Mesenchymal stem cell (in vitro differentiated cells and primary cell): ENCODE results near the gene SPPL2B.

Source experiments
- DNase-seq: peaks from one replicate; pipeline ENCODE4 v3.0.0-alpha.2; 2013
- H2AFZ ChIP-seq: one replicate; pipeline ENCODE4 v1.6.1; 2013; ENCODE audit warnings: low read depth, mild to moderate bottlenecking, control low read depth, inconsistent platforms, low read length, moderate library complexity
- H2AK5ac ChIP-seq: 2 replicates; pipeline ENCODE4 v1.6.1; 2013; ENCODE audit warnings: low read length, moderate library complexity, mild to moderate bottlenecking, inconsistent platforms; ENCODE audit not compliant: severe bottlenecking
- H2BK120ac ChIP-seq: one replicate; pipeline ENCODE4 v1.6.1; 2013; ENCODE audit warnings: low read depth, mild to moderate bottlenecking, inconsistent platforms, low read length, moderate library complexity
- H2BK12ac ChIP-seq, 2 experiments: one replicate each; pipeline ENCODE4 v1.6.1; 2013; ENCODE audit warnings: inconsistent platforms in 2 of 2, low read length in 2 of 2, mild to moderate bottlenecking in 2 of 2, moderate library complexity in 2 of 2, control low read depth in 1 of 2
- H2BK15ac ChIP-seq: one replicate; pipeline ENCODE4 v1.6.1; 2013; ENCODE audit warnings: mild to moderate bottlenecking, low read depth, inconsistent platforms; ENCODE audit not compliant: poor library complexity, severe bottlenecking
- H2BK5ac ChIP-seq: 2 replicates; pipeline ENCODE4 v1.6.1; 2013; ENCODE audit warnings: low read depth, mild to moderate bottlenecking, low read length, control low read depth, inconsistent platforms; ENCODE audit not compliant: poor library complexity, severe bottlenecking
- H3K14ac ChIP-seq, 2 experiments: one replicate each; pipeline ENCODE4 v1.6.1; 2013; ENCODE audit warnings: inconsistent platforms in 2 of 2, low read length in 2 of 2, control low read depth in 1 of 2, mild to moderate bottlenecking in 1 of 2, moderate library complexity in 1 of 2
- H3K18ac ChIP-seq, 2 experiments: one replicate each; pipeline ENCODE4 v1.6.1; 2013; ENCODE audit warnings: inconsistent platforms in 2 of 2, low read length in 2 of 2, control low read depth in 1 of 2, low read depth in 1 of 2, mild to moderate bottlenecking in 1 of 2
- H3K23ac ChIP-seq, 2 experiments: one replicate each; pipeline ENCODE4 v1.6.1; 2013; ENCODE audit warnings: inconsistent platforms in 2 of 2, low read length in 2 of 2, mild to moderate bottlenecking in 2 of 2, moderate library complexity in 2 of 2, control low read depth in 1 of 2
- H3K27ac ChIP-seq: 2 replicates; pipeline ENCODE4 v1.5.1; 2013; ENCODE audit warnings: mild to moderate bottlenecking, moderate library complexity, low read length, control low read depth, inconsistent platforms; ENCODE audit not compliant: poor library complexity, severe bottlenecking
- H3K27me3 ChIP-seq, 2 experiments: 2 replicates each; pipeline versions ENCODE4 v1.6.1 to v1.7.0; 2013; ENCODE audit warnings: low read length in 2 of 2, mild to moderate bottlenecking in 2 of 2, moderate library complexity in 2 of 2, control low read depth in 1 of 2, inconsistent platforms in 1 of 2; ENCODE audit not compliant: control insufficient read depth in 1 of 2, insufficient read depth in 1 of 2
- H3K36me3 ChIP-seq, 2 experiments: 2 replicates each; pipeline versions ENCODE4 v1.6.1 to v1.7.0; 2013; ENCODE audit warnings: low read length in 2 of 2, control low read depth in 1 of 2, inconsistent platforms in 1 of 2, low read depth in 1 of 2, mild to moderate bottlenecking in 1 of 2; ENCODE audit not compliant: insufficient read depth in 2 of 2, control insufficient read depth in 1 of 2
- H3K4ac ChIP-seq, 2 experiments: one replicate each; pipeline ENCODE4 v1.6.1; 2013; ENCODE audit warnings: inconsistent platforms in 2 of 2, low read length in 2 of 2, mild to moderate bottlenecking in 2 of 2, moderate library complexity in 2 of 2, control low read depth in 1 of 2, low read depth in 1 of 2
- H3K4me1 ChIP-seq: 2 replicates; pipeline ENCODE4 v1.6.1; 2013; ENCODE audit warnings: low read depth, low read length, control low read depth; ENCODE audit not compliant: control insufficient read depth, insufficient read depth
- H3K4me2 ChIP-seq: 2 replicates; pipeline ENCODE4 v1.6.1; 2013; ENCODE audit warnings: low read length, mild to moderate bottlenecking, inconsistent platforms; ENCODE audit not compliant: poor library complexity, severe bottlenecking
- H3K4me3 ChIP-seq, 2 experiments: 2 replicates each; pipeline versions ENCODE4 v1.5.1 to v1.7.0; 2013; ENCODE audit warnings: low read length in 2 of 2, mild to moderate bottlenecking in 2 of 2, control low read depth in 1 of 2, low read depth in 1 of 2; ENCODE audit not compliant: insufficient read depth in 1 of 2
- H3K79me1 ChIP-seq: replicated peaks from 2 replicates; pipeline ENCODE4 v1.6.1; 2013; ENCODE audit warnings: mild to moderate bottlenecking, control low read depth, low read length, inconsistent platforms; ENCODE audit not compliant: poor library complexity, severe bottlenecking
- H3K9ac ChIP-seq: 2 replicates; pipeline ENCODE4 v1.7.0; 2013; ENCODE audit warnings: mild to moderate bottlenecking, low read length, moderate library complexity
- H3K9me3 ChIP-seq: 2 replicates; pipeline ENCODE4 v1.7.0; 2013; ENCODE audit warnings: mild to moderate bottlenecking, low read length; ENCODE audit not compliant: control insufficient read depth
- H4K8ac ChIP-seq: one replicate; pipeline ENCODE4 v1.6.1; 2013; ENCODE audit warnings: inconsistent platforms, mild to moderate bottlenecking, low read length, moderate library complexity
- H4K91ac ChIP-seq: one replicate; pipeline ENCODE4 v1.6.1; 2013; ENCODE audit warnings: mild to moderate bottlenecking, low read length, inconsistent platforms
- WGBS: methylation state at CpG from one replicate; pipeline ENCODE4 v1.1.7; 2013; ENCODE audit warnings: mixed read lengths; 5-methylcytosine and 5-hydroxymethylcytosine counted together

Gene SPPL2B

DNA sequence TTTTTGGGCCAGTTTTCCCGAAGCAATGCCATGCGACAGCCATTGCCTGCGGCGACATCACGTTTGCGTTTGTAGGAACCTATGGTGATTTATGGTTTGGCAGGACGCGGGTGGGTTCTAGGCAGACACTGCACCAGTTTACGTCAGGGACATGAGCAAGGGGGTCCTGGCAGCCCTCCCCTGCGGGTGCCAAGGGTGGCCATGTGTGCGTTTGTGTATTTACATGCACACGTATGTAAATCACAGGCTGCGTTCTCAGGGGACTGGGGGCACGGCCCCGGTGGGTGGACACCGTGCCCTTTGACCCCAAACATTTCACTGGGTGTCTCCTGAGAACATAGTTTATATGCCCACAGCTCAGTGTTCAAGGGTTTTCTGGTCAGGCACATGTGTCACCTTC is 22.2 kb downstream of the SPPL2B start:
- Histone ChIP-seq H4K8ac (no peak overlapping the region), H2BK15ac (no peak overlapping the region), H3K9me3 (no peaks in the 10 kb centered on the region), H3K27me3 (no peaks in the 10 kb centered on the region), H3K14ac (no peak overlapping the region), H3K79me1 (no peaks in the 10 kb centered on the region), H3K23ac (no peak overlapping the region), H2BK12ac (no peak overlapping the region), H3K27ac (no peak overlapping the region), H3K4me1 (no peaks in the 10 kb centered on the region), H3K9ac (no peak overlapping the region), H3K36me3 (peaks cover 48 to 69% of the 10 kb centered on the region in 2 experiments), H3K4ac (no peak overlapping the region), H3K4me3 (no peak overlapping the region), H4K91ac (no peak overlapping the region), H2AK5ac (no peak overlapping the region), H2BK5ac (no peak overlapping the region), H2AFZ (no peak overlapping the region), H3K18ac (no peak overlapping the region), H2BK120ac (no peak overlapping the region), H3K4me2 (no peak overlapping the region)
- WGBS = 94% methylated on average over 16 of the region's 16 CpGs
- DNase-seq = no peak

- Histone ChIP-seq H3K9ac (no peak overlapping the region), H4K8ac (no peak overlapping the region), H3K36me3 (peaks cover 42 to 61% of the 10 kb centered on the region in 2 experiments), H3K23ac (no peak overlapping the region), H2BK5ac (no peak overlapping the region), H3K4me3 (no peak overlapping the region), H2AK5ac (no peak overlapping the region), H2BK15ac (no peak overlapping the region), H2AFZ (no peak overlapping the region), H3K14ac (no peak overlapping the region), H3K79me1 (no peaks in the 10 kb centered on the region), H3K27me3 (no peaks in the 10 kb centered on the region), H3K4me1 (peaks cover 3% of the 10 kb centered on the region), H2BK12ac (no peak overlapping the region), H3K18ac (no peak overlapping the region), H4K91ac (no peak overlapping the region), H3K4me2 (no peak overlapping the region), H3K9me3 (no peaks in the 10 kb centered on the region), H3K27ac (no peak overlapping the region), H3K4ac (no peak overlapping the region), H2BK120ac (no peak overlapping the region)
- DNase-seq = no peak
- 97% methylated on average over 26 of the region's 28 CpGs for WGBS
These were observed 23.1 kb downstream of the SPPL2B start for GRCh38 chr19:2351591-2351990.

DNA sequence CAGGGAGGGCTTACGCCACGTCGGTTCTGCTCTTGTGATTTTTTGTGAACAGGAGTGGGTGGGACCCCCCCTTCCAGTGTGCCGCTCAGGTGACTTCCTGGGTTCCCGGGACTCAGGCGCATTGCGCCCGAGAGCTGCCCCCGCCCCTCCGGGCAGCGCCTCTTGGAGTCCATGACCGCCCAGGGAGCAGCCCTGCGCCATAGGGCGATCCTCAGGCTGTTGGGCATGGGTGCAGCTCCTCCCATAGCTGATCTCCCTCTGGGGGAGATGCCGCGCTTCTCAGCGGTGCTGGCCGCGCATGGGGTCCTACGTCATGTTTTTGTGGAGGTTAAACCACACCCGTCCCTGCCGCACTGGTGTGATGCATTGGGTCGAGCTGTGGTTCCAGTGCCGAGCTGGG is 23.6 kb downstream of the SPPL2B start:
- Histone ChIP-seq H3K36me3 (peaks cover 37 to 61% of the 10 kb centered on the region in 2 experiments), H4K91ac (peak overlapping the region; percentile 22), H3K79me1 (no peaks in the 10 kb centered on the region), H3K4me2 (no peak overlapping the region), H3K9ac (no peak overlapping the region), H3K4me3 (peak overlapping the region in 1 of 2 experiments; percentile 10), H4K8ac (no peak overlapping the region), H2BK15ac (peak overlapping the region; percentile 20), H3K23ac (no peak overlapping the region), H3K27ac (no peak overlapping the region), H2AK5ac (no peak overlapping the region), H3K14ac (no peak overlapping the region), H3K27me3 (no peaks in the 10 kb centered on the region), H2BK12ac (no peak overlapping the region), H3K9me3 (no peaks in the 10 kb centered on the region), H3K4me1 (peaks cover 3% of the 10 kb centered on the region), H2BK120ac (no peak overlapping the region), H3K4ac (no peak overlapping the region), H2BK5ac (no peak overlapping the region), H2AFZ (no peak overlapping the region), H3K18ac (no peak overlapping the region)
- DNase-seq = no peak
- 94% methylated on average over 24 of the region's 24 CpGs for WGBS

GRCh38 chr19:2353159-2353886 is 24.8 kb downstream of the SPPL2B start:
- peaks cover 0 to 3% of the 10 kb centered on the region in 2 experiments for H3K27me3 ChIP-seq
- H2BK5ac ChIP-seq = no peak overlapping the region
- H4K8ac ChIP-seq = no peak overlapping the region

More at GRCh38 chr19:2353159-2353886, 24.8 kb downstream of the SPPL2B start:
- Histone ChIP-seq H3K4ac (no peak overlapping the region), H3K4me2 (no peak overlapping the region), H3K9me3 (no peaks in the 10 kb centered on the region), H3K18ac (no peak overlapping the region), H3K9ac (no peak overlapping the region), H3K4me3 (no peak overlapping the region), H4K91ac (no peak overlapping the region), H3K23ac (no peak overlapping the region), H2AK5ac (no peak overlapping the region), H3K79me1 (no peaks in the 10 kb centered on the region), H3K14ac (no peak overlapping the region), H2AFZ (no peak overlapping the region), H3K36me3 (peaks cover 36 to 60% of the 10 kb centered on the region in 2 experiments), H3K4me1 (peaks cover 3% of the 10 kb centered on the region), H2BK120ac (no peak overlapping the region), H2BK12ac (no peak overlapping the region), H3K27ac (no peak overlapping the region), H2BK15ac (no peak overlapping the region)
- WGBS = 95% methylated on average over 45 of the region's 45 CpGs
- DNase-seq = no peak
